MCF 10A (cell line): ENCODE data around the gene CHN1. TPM values are rescaled to one million over a fixed set of nuclear protein-coding genes. Genes with fewer than 3 reads are reported as not detected.

Experiments used
- BruUV-seq: library from RNA; stranded (reverse); fragments of 400-500 nt; replicated peaks from 2 replicates; lab custom pipeline; 2021; lab: Mats Ljungman, UMichigan
- CTCF ChIA-PET: fragments of 300-600 bp; sonication (Branson Sonifier 250); formaldehyde crosslinking; extraction: SDS; loops from one replicate; lab custom pipeline; 2021; ENCODE audit warnings: antibody characterized with exemption, inconsistent platforms; lab: Yijun Ruan, JAX
- POLR2A ChIA-PET: fragments of 300-600, 350-650 bp; sonication (Branson Sonifier 250); formaldehyde crosslinking; extraction: SDS; loops from one replicate; lab custom pipeline; 2020; ENCODE audit warnings: antibody characterized with exemption, inconsistent platforms; lab: Yijun Ruan, JAX
- DNase-seq: peaks from one replicate; pipeline ENCODE4 v3.0.0-alpha.2; 2018; ENCODE audit not compliant: unreplicated experiment
- H3K27ac Mint-ChIP-seq: one replicate; pipeline ENCODE4 v1.8.0; 2022; ENCODE audit warnings: mild to moderate bottlenecking, low read depth, mixed read lengths; ENCODE audit not compliant: unreplicated experiment
- H3K27me3 Mint-ChIP-seq: one replicate; pipeline ENCODE4 v1.8.0; 2022; ENCODE audit warnings: mixed read lengths; ENCODE audit not compliant: insufficient read depth, unreplicated experiment
- H3K36me3 Mint-ChIP-seq: one replicate; pipeline ENCODE4 v1.8.0; 2022; ENCODE audit warnings: mild to moderate bottlenecking, moderate library complexity, mixed read lengths; ENCODE audit not compliant: insufficient read depth, unreplicated experiment
- H3K4me1 Mint-ChIP-seq: one replicate; pipeline ENCODE4 v1.8.0; 2022; ENCODE audit warnings: mixed read lengths; ENCODE audit not compliant: insufficient read depth, unreplicated experiment
- H3K4me3 Mint-ChIP-seq: one replicate; pipeline ENCODE4 v1.8.0; 2022; ENCODE audit warnings: mild to moderate bottlenecking, moderate library complexity, mixed read lengths; ENCODE audit not compliant: unreplicated experiment
- H3K9me3 Mint-ChIP-seq: one replicate; pipeline ENCODE4 v1.8.0; 2022; ENCODE audit warnings: mixed read lengths; ENCODE audit not compliant: unreplicated experiment
- CTCF ChIP-seq: fragments of 200-600 bp; IDR thresholded peaks from one replicate; pipeline ENCODE4 v1.8.0; 2022; ENCODE audit warnings: antibody characterized with exemption, mild to moderate bottlenecking; ENCODE audit not compliant: unreplicated experiment
- intact Hi-C: fragments of 100-400 bp; cut with micrococcal nuclease; formaldehyde crosslinking; loops from 2 replicates; pipeline ENCODE4 v1.14.1; 2022
- total RNA-seq: library from RNA; stranded (reverse); gene quantifications from 2 replicates; pipeline ENCODE4 v1.2.3, GENCODE V29; 2022

CHN1 gene
- total RNA-seq, 1 experiment from 2014 or later: 6.0 TPM

DNA sequence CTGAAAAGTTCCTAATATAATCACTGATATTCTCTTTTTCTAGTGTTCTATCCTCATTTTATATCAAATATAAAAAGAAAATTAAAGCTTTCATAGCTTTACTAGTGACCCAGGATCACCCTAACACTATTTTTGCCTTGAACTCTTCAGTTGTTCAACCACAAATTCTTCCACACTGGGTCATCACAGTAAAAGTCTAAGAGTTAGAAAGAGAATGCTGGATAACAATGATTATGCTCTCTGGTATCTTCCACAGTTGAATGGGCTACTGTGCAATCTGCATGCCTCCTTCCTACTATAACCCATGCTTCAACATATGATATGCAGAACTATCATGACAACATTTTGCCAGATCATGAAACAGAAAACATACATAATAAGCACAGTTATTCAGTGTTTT is 32.3 kb downstream of the CHN1 start:
- no peak for DNase-seq
- no TSS peak for BruUV-seq
- CTCF ChIA-PET: interaction anchor here (0.6 to 2.6 kb wide), 2 partner anchors 39 to 202 kb away, joined by 3 to 12 read pairs; no protein-coding TSS in a partner anchor
- no peak for TF ChIP-seq CTCF
- intact Hi-C loops: no loop called here
- peak overlapping the region; percentile 46 for H3K27ac Mint-ChIP-seq
- H3K9me3 Mint-ChIP-seq: peaks cover 17% of the 10 kb centered on the region
- H3K27me3 Mint-ChIP-seq: no peaks in the 10 kb centered on the region
- peaks cover 26% of the 10 kb centered on the region for H3K4me1 Mint-ChIP-seq
- H3K4me3 Mint-ChIP-seq: no peak overlapping the region
- no peaks in the 10 kb centered on the region for H3K36me3 Mint-ChIP-seq
- POLR2A ChIA-PET: interaction anchor here (0.9 to 1.7 kb wide), 7 partner anchors 18 to 201 kb away, joined by 3 to 7 read pairs (median 4); no protein-coding TSS in a partner anchor

- no peaks in the 10 kb centered on the region for H3K27me3 Mint-ChIP-seq
- intact Hi-C loops: no loop called here
These were observed 33.1 kb downstream of the CHN1 start for GRCh38 chr2:174971868-174972781.

GRCh38 chr2:174970092-174970491 is 35.1 kb downstream of the CHN1 start:
- Mint-ChIP-seq H3K4me1 (peaks cover 20% of the 10 kb centered on the region), H3K9me3 (peaks cover 17% of the 10 kb centered on the region), H3K4me3 (no peak overlapping the region), H3K27me3 (no peaks in the 10 kb centered on the region), H3K27ac (no peak overlapping the region), H3K36me3 (no peaks in the 10 kb centered on the region)
- BruUV-seq: no TSS peak
- CTCF ChIA-PET: interaction anchor here (0.7 to 0.8 kb wide), 2 partner anchors 120 to 159 kb away, joined by 4 read pairs; no protein-coding TSS in a partner anchor
- intact Hi-C loops: no loop called here
- POLR2A ChIA-PET: interaction anchor here (0.9 to 1.5 kb wide), 2 partner anchors 123 to 142 kb away, joined by 3 to 4 read pairs; no protein-coding TSS in a partner anchor
- no peak for TF ChIP-seq CTCF
- no peak for DNase-seq

More at GRCh38 chr2:174971868-174972781, 33.1 kb downstream of the CHN1 start:
- CTCF ChIA-PET: interaction anchor here (0.6 to 2.6 kb wide), 8 partner anchors 11 to 1122 kb away, joined by 3 to 12 read pairs (median 4); no protein-coding TSS in a partner anchor
- H3K4me1 Mint-ChIP-seq: peaks cover 20% of the 10 kb centered on the region
- DNase-seq: peak; percentile 78
- no peak for TF ChIP-seq CTCF
- no peaks in the 10 kb centered on the region for H3K36me3 Mint-ChIP-seq
- H3K4me3 Mint-ChIP-seq: no peak overlapping the region
- peaks cover 17% of the 10 kb centered on the region for H3K9me3 Mint-ChIP-seq
- H3K27ac Mint-ChIP-seq: peak overlapping the region; percentile 46
- POLR2A ChIA-PET: interaction anchor here (0.9 to 1.7 kb wide), 9 partner anchors 12 to 200 kb away, joined by 3 to 7 read pairs (median 4); partner anchors contain the start of gene CHN1
- no TSS peak for BruUV-seq
